Stimulated activated CD4-positive, alpha-beta T cell treated with anti-CD3 and anti-CD28 coated beads, Interleukin-12 subunit alpha, Interleukin-12 subunit beta, amount 100 ng/mL, for 4 hours (primary cell): ENCODE data around the gene EXPH5.

Experiments used
- DNase-seq: peaks from one replicate; pipeline ENCODE4 v3.0.0-alpha.2; 2020

Gene EXPH5

GRCh38 chr11:108508653-108509593, 84.6 kb downstream of the EXPH5 start:
- DNase-seq: no peak

GRCh38 chr11:108501396-108501795, 92.2 kb downstream of the EXPH5 start:
- DNase-seq: no peak

DNA sequence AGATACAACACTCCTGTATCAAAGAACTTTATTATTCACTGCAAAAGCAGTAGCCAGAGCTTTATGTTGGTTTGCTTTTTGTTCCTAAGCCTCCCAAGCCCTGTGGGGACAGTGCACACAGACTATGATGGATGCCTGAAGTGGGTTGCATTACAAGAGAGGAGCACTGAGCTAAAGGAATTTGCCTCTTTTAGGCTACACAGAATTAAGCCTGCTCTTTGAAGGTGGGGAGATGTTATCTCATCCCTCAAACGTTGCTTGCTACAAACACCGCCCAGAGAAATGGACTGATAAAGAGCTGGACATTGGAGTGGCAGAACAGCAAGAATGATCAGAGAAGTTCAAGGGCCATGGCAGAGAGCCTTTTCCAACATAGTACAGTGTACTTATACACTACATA, 92.8 kb downstream of the EXPH5 start:
- no peak for DNase-seq

DNA sequence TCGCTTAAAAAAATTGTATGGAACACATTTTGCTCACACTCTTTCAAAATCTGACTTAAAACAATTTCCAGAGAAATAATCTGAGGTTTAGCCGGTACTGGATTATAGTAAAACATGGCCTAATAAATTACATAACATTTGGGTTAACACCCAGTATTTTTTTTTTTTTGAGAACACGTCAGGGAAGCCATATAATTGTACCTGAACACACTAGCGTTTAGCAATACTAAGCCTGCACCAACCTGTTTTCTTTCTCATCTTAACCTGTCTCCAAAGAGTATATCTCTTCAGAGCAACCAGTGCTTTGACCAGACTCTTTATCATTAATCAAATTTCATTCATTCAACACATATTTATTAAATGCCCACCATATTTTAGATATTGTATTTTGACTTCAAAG, 93.4 kb downstream of the EXPH5 start:
- DNase-seq: no peak

GRCh38 chr11:108498816-108499408, 94.7 kb downstream of the EXPH5 start:
- DNase-seq: no peak

- DNase-seq: peak; percentile 30
Measured at GRCh38 chr11:108498046-108498815, 95.3 kb downstream of the EXPH5 start, which contains the start of gene POGLUT3. Gene POGLUT3 (minus strand): TSS chr11:108498384. CDS start chr11:108498366, 18 bp downstream.

GRCh38 chr11:108497317-108498045, 96.1 kb downstream of the EXPH5 start:
- peak; percentile 51 for DNase-seq

- no peak for DNase-seq
Measured at GRCh38 chr11:108496643-108497256, 96.8 kb downstream of the EXPH5 start.

DNA sequence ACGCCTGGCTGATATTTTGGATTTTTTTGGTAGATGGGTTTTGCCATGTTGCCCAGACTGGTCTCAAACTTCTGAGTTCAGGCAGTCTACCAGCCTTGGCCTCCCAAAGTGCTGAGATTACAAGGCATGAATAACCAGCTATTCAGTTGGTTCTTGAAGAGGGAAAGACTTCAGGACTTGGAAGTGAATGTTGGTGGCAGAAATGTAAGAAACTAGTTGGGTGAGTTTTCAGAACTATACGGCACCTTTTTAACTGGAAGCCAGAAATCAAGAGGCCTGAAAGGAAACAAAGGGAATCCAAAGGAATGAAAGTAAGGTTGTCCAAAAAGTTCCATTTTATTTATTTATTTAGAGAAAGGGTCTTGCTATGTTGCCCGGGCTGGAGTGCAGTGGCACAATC, 98.2 kb downstream of the EXPH5 start:
- DNase-seq: no peak

- DNase-seq: no peak
Measured at GRCh38 chr11:108494182-108494581, 99.4 kb downstream of the EXPH5 start.

GRCh38 chr11:108491936-108492335, 101.6 kb downstream of the EXPH5 start:
- DNase-seq: no peak

DNA sequence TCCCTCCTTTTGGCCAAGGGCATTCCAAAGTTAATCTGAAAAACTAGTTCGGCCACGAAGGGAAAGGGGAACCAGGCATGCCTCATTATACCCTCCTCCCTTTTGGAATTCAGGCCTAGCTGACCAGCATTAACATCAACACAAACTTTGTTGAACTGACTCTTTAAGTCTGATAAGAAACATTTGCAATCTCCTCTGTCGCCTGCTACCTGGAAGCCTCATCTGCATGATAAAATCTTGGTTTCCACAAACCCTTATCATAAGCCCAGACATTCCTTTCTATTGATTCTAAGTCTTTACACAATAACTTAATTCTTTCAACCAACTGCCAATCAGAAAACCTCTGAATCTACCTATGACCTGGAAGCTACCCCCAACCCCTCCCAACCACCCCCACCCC, 106.7 kb downstream of the EXPH5 start:
- no peak for DNase-seq

- DNase-seq: no peak
Measured at GRCh38 chr11:108486331-108486730, 107.2 kb downstream of the EXPH5 start.

- no peak for DNase-seq
Measured at GRCh38 chr11:108483163-108483562, 110.4 kb downstream of the EXPH5 start.

- no peak for DNase-seq
Measured at GRCh38 chr11:108474664-108475463, 118.7 kb downstream of the EXPH5 start.

- no peak for DNase-seq
Measured at GRCh38 chr11:108472681-108473080, 120.9 kb downstream of the EXPH5 start.

DNA sequence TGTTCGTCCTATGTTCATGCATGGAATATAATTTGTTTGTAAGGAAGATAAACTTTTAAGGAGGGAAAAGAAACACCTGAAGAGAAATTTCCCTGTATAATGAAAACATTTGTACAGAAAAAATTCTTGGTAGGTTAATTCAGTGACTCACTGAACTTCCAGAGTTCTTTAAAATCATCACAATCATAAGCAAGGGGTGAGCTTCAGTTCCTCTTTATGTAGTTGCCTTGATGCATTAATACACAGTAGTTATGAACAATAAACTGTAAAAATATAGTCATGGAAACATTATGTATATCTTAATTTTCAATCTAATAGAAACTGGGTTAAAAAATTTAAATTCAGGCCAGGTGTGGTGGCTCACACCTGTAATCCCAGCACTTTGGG, 125.1 kb downstream of the EXPH5 start:
- DNase-seq: no peak

DNA sequence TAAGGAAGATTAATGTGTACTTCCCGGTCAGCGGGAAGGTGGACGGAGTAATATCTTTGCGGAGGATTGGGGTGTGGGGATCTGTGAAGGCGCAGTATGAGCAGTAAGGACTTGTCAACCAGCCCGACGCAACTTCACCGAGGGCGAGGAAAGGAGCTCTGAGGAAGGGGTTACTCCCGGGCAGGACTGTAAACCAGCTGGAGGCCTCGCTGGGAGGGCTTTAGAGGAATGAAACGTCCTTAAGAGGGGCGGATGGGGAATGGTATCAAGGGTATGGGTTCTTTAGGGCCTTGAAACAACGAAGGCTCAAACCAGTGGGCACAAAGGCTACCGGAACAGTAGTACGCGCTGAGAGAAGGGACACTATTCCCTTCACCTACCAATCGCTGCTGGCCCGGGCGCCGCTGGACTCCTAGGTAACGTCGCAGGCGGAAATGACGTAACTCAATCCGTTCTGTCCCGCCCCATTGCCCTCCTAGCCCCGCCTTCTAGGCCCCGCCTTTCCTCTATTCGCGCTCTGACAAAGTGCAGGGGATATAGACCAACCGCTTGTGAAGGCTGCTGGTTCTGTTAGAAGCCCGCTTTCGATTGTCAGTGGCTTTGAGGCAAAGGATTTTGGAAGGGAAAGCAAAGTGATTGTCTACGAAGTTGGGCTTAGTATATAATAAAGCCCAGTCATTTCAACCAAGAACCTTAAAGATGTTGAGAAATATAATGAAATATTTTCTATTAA, 126.3 kb downstream of the EXPH5 start, which contains the start of gene C11orf65:
TSS of gene C11orf65 (minus strand) at position 439 of the 733 bp plus-strand sequence. CDS start 5,970 bp downstream, outside the sequence.
- DNase-seq: peak; percentile 91

DNA sequence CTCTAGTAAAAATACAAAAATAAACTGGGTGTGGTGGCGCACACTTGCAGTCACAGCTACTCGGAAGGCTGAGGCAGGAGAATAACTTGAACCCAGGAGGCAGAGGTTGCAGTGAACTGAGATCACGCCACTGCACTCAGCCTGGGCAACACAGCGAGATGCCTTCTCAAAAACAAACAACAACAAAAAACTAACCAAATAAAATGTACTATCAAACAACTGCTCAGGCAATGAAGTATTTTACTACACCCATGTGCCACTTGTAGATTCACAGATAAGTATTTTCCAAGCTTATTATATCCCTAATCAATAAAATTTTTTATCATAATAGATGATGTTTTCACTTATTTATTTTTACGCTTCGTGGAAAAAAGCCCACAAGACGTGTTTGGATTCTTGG, 127.2 kb downstream of the EXPH5 start:
- no peak for DNase-seq
